GM18526 (cell line): ENCODE results near the gene HBA1.

ENCODE experiments used
- POLR2A ChIP-seq: IDR thresholded peaks from 3 replicates; pipeline ENCODE4 v1.6.1; 2011; ENCODE audit not compliant: insufficient read length; ENCODE audit errors: extremely low read depth

The HBA1 gene

GRCh38 chr16:175011-175949 is 1.2 kb upstream of the HBA1 start:
- no peak for TF ChIP-seq POLR2A

- no peak for TF ChIP-seq POLR2A
Observed at GRCh38 chr16:177394-177822, 928 bp downstream of the HBA1 start.

- TF ChIP-seq POLR2A = no peak
Observed at GRCh38 chr16:177981-178667, 1.6 kb downstream of the HBA1 start.

- TF ChIP-seq POLR2A = no peak
Observed at GRCh38 chr16:178668-179015, 2.2 kb downstream of the HBA1 start.

DNA sequence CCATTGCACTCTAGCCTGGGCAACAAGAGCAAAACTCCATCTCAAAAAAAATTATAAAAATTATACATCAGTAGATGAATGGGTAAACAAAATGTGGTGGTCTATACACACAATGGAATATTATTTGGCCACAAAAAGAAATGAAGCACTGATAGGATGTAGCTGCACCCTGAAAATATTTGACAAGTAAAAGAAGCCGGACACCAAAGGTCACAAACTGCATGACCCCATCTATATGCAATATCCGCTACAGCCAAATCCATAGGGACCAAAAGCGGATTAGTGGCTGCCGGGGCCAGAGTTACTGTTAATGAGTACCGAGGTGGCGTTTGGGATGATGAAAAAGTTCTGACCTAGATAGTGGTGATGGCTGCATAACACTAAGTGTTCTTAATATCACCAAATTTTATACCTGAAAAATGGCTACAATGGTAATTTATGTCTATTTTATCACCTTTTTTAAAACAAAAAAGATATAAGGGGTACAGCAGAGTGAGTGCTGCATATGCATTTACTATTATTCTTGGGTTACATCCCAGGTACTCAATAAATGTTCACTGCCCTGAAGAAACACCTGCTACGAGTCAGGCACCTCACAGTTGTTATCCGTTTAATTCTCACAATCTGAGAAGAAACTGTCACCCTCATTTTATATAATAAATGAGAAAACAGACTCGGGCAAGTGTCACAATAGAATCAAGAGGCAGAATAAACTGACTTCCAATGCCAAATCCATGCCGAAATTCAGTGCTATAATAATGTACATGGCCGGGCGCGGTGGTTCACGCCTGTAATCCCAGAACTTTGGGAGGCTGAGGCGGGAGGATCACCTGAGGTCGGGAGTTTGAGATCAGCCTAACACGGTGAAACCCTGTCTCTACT is 3.0 kb downstream of the HBA1 start:
- TF ChIP-seq POLR2A = no peak

DNA sequence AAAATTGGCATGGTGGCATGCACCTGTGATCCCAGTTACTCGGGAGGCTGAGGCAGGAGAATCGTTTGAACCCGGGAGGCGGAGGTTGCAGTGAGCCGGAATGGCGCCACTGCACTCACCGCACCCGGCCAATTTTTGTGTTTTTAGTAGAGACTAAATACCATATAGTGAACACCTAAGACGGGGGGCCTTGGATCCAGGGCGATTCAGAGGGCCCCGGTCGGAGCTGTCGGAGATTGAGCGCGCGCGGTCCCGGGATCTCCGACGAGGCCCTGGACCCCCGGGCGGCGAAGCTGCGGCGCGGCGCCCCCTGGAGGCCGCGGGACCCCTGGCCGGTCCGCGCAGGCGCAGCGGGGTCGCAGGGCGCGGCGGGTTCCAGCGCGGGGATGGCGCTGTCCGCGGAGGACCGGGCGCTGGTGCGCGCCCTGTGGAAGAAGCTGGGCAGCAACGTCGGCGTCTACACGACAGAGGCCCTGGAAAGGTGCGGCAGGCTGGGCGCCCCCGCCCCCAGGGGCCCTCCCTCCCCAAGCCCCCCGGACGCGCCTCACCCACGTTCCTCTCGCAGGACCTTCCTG is 3.7 kb downstream of the HBA1 start, which contains the start of gene HBQ1:
Gene HBQ1 (plus strand): TSS at position 359 of the 575 bp plus-strand sequence. CDS start 28 bp downstream, at position 387.
- no peak for TF ChIP-seq POLR2A

DNA sequence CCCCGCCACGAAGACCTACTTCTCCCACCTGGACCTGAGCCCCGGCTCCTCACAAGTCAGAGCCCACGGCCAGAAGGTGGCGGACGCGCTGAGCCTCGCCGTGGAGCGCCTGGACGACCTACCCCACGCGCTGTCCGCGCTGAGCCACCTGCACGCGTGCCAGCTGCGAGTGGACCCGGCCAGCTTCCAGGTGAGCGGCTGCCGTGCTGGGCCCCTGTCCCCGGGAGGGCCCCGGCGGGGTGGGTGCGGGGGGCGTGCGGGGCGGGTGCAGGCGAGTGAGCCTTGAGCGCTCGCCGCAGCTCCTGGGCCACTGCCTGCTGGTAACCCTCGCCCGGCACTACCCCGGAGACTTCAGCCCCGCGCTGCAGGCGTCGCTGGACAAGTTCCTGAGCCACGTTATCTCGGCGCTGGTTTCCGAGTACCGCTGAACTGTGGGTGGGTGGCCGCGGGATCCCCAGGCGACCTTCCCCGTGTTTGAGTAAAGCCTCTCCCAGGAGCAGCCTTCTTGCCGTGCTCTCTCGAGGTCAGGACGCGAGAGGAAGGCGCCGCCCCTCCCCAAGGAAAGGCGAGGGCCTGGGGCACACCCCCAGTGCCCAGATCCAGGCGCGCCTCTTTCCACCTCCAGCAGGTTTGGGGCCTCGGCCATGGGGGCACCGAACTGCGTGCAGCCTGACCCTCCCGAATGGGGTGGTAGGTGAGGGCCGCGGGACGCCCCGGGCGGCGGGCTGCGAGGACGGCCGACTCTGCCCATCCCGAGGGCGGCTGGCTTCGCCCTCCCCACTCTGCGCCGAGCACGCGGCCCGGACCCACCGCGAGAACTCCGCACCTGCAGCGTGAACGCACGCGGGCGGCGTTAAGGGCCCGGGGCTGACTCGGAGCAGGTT is 4.4 kb downstream of the HBA1 start:
- TF ChIP-seq POLR2A = no peak

GRCh38 chr16:181565-182021 is 5.1 kb downstream of the HBA1 start:
- TF ChIP-seq POLR2A = no peak

DNA sequence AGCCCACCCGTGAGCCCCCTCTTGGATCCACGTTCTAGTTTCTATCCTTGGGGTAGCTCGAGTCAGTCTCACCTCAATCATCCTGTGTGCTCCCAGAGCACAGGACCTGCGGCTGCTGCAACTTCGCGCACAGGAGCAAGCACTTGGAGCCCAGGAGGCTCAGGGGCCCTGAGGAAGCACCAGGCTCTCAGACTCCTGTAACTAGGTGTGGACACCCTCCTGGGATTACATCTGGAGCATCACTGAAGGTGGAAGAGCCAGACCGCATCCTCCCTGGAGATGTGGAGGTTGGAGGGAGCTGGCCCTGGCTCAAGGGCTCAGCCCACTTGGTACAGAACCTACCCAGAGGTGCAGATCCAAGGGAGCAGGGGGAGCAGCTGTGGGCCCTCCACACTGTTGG is 6.5 kb downstream of the HBA1 start:
- TF ChIP-seq POLR2A = no peak

GRCh38 chr16:185213-185612 is 8.7 kb downstream of the HBA1 start:
- no peak for TF ChIP-seq POLR2A

DNA sequence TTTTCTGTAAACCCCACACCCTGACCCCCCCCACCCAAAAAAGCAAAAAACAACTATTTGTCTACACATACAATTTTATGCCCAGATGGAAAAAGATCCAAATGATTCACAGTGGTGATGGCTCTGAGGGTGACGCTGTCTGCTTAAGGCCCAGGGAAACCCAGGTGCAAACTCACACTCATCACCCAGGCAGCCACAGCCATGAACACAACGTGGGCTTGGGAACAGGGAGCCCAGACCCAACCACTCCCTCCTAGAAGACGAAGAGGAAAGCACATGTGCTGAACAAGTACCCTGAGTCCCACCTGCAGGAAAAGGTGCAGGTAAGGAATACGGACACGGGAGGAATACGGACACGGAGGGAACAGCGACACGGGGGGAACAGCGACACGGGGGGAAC is 9.2 kb downstream of the HBA1 start:
- no peak for TF ChIP-seq POLR2A

- TF ChIP-seq POLR2A = no peak
Observed at GRCh38 chr16:187330-187729, 10.8 kb downstream of the HBA1 start.

GRCh38 chr16:188674-189073 is 12.2 kb downstream of the HBA1 start:
- TF ChIP-seq POLR2A = no peak
